HG03342 (cell line): ENCODE data around the gene RGSL1.

Source experiments
- ATAC-seq: cut with Tn5 transposase; IDR thresholded peaks from one replicate; pipeline ENCODE4 v1.9.1; 2021; ENCODE audit warnings: mild to moderate bottlenecking, moderate library complexity; ENCODE audit not compliant: unreplicated experiment

Gene RGSL1

DNA sequence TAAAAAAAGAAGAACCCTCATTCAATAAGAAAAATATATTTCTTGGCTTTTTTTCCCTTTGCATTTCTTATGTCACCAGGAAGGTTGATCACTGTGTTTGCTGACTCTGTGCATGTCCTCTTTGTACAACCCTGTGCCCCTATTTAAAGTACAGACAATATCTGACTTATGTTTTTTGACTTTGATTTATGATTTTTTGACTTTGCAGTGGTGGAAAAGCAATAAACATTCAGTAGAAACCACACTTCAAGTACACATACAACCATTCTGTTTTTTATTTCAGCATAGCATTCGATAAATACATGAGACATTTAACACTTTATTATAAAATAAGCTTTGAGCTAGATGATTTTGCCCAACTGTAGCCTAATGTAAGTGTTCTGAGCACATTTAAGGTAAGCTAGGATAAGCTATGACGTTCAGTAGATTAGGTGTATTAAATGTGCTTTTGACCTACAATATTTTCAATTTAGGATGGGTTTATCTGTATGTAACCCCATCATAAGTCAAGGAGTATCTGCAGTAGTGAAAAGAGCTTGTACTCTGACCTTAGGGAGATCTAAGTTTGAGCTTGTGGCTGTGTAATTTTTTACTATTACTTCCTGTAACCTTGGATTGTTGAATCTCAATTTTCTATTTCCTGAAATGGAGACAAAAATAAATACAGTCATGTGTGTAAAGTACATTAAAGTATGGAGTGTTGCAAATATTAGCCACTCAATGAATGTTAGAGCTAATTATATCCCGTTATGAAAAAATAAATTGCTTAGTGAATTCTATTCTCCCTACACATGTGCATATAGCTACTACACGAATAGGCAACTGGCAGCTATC lies 137.9 kb downstream of the RGSL1 start:
- ATAC-seq, result peak; percentile 30

DNA sequence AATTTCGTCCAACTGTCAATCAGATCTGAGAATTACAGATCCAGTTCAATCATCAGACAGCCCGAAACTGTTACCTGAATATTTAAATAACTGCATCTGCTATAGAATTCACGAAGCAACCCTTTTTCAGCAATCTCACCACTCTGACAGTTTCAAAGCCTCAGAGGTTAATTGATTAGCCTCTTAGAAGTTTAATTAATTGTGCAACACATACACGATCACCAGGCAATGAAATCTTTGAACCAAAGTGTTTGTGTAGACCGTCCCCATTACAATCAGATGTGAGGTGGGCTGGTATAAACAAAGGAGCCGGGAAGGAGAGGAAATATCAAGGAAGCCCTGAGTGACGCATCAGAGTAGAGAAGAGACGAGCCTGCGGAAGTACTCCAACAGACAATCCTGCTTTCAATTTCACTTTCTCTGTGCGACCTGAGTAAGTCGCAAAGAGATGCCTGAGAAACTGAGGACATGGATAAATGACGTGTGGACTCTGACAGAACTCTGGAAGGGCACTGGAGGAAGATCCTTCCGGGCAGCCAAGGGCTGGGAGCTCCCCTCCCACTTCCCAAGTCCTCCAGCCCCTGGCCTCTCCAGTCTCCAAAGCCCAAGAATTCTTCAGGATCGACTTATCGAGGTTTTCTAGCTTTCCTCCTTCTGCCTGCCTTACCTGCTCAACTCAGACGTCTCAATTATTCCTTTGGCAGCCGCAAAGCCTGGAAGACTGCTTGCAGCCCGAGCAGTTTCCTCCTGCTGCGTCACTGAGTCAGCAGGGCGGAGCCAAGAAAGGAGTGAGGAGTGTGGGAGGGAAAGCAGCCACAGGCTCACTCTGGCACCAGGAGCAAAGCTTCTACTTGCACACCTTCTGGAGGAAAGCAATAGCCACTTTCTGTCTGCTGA lies 138.8 kb downstream of the RGSL1 start, which contains the start of gene RNASEL:
Gene RNASEL, minus strand, starts transcription at position 757 of the 897 bp plus-strand sequence. CDS start 2,450 bp downstream, outside the sequence.
- peak; percentile 87 for ATAC-seq

DNA sequence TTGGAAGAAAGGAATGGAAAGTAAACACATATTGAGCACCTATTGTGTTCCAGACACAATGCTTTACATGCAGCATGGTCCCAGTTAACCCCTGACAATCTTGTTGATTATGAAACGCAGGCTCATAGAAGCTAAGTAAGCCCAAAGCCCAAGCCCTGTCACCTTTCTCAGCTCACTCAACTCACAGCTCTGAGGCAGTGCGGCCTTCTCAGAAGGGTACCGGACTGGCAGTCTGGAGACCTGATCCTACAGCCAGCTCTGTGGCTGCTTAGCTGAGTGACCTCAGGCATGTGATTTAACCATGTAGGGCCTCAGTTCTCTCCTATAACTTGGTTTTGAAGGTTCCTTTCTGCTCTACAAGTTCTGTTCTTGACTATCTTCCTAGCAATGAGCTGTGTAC lies 139.6 kb downstream of the RGSL1 start:
- ATAC-seq, result no peak

DNA sequence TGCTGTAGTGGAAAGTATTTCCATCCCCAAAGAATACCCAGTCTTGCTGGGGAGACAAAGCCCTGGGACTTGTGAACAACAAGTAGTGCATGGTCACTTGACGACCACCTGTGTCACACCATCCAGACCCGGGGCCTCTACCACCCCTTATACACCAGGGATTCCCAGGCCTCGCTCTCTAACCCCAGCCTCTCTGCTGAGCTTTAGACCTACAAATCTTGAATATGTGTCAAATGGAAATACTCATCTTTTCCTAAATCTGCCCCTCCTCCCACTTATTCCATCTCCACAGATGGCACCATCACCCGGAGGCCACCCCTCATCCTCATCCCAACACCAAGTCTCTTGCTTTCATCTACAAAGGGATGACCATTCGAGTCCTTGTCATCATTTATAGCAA lies 140.0 kb downstream of the RGSL1 start:
- ATAC-seq, result no peak

DNA sequence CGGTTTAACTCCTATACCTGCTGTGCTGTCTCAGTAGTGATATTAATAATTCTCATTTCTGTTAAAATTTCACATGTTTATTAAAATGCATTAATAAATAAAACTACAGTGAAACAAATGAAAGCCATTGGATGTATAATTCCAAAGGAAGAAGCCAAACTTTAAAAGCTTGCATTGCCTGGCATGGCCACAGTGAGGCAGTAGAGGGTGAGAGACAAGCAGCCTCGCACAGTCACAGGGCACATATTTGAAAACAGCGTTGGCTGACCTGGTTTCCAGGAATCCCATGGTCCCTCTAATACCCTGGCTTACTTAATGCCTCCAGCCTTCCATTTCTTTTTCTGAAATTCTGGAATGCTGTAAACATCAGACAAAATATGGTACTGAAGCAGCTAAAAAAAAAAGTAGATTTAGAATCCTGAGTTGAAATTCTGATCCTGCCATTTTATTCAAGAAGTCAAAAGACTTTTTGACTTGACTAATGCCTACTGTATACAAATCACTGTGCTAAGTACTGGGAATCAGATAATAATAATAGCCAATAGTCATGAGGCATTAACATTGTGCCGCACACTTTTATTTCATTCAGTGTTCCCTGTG lies 145.8 kb downstream of the RGSL1 start:
- ATAC-seq, result no peak

DNA sequence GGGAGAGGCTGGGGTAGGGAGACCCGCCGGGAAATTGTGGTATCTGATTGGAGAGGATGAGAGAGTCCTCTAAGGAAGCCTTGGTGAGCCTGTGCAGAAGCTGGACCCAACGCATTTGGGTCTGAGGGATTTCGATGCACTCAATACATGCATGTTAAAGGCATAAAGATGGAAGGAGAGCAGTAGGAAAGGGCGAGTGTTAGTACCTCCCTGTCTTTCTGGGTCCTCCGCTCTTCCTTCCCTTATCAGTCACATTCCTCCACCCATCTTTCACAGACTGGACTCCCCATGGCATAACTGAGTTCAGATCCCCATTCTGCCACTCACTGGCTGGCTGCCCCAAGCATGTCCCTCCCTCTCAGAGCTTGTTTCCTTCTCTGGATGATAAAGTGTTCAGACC lies 147.0 kb downstream of the RGSL1 start:
- ATAC-seq, result no peak

DNA sequence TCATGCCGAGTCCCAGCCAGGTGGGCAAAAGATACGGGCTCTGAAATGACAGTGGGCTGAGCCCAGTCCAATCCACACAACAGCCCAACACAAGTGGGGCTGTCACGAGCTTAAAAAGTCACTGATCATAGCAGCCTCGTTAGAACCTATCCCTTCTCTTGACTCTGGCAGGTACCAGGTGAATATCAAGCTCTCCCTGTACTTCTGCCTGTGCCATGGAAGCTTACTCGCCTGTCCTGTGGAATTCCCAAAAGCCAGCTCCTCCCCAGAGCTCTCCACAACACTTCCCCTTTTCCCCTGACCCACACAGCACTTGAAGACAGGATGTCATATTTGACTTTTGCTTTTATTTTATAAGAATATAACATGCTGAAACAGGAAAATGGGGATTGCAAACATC lies 148.3 kb downstream of the RGSL1 start:
- no peak for ATAC-seq

DNA sequence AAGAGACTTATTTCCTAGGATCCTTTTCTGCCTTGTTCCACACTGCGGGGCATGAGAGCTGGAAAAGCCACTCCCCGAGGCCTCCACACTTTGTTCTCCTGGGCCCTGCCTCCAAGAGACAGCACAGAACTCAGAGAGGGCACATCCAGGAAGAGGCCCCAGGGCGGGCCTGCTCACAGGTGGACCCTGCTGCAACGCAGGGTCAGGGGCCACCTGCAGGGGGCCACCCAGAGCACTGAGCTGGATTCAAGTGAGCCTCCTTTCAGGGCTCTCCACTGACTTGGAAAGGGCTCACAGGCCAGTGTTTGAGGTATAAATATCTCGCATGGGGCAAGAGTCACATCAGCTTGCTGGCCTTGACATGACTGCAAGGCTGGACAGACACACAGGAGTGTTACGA lies 149.4 kb downstream of the RGSL1 start:
- ATAC-seq, result no peak

DNA sequence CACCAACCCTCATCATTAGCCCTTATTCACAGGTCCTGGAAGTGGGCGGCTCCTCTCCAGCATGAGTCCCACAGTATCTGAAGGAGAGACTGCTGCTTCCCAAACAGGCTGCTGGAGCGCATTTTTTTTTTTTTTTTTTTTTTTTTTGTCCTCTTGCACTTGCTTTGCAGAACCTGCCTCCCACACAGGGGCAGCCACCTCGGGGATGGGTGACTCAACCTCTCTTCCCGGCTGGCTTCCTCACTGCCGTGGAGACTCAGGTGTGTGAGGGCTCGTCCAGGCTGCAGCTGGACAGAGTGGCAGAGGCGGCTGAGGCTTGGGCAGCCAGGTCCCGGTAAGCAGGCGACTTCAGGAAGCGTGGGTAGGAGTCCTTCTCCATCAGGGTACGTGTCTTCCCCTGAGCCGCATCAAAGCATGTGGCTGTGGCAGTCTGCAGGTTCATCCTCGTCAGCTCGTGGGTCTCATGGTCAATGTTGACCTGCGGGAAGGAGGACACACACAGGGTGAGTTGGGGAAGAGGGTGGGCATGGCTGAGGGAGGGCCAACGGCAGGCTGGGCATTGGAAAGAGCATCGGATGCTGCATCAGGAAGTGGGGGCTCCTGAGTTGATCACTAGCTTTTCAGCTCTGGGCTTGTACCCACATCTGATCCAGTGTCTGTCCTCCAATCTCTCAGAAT lies 150.2 kb downstream of the RGSL1 start:
- ATAC-seq, result no peak

DNA sequence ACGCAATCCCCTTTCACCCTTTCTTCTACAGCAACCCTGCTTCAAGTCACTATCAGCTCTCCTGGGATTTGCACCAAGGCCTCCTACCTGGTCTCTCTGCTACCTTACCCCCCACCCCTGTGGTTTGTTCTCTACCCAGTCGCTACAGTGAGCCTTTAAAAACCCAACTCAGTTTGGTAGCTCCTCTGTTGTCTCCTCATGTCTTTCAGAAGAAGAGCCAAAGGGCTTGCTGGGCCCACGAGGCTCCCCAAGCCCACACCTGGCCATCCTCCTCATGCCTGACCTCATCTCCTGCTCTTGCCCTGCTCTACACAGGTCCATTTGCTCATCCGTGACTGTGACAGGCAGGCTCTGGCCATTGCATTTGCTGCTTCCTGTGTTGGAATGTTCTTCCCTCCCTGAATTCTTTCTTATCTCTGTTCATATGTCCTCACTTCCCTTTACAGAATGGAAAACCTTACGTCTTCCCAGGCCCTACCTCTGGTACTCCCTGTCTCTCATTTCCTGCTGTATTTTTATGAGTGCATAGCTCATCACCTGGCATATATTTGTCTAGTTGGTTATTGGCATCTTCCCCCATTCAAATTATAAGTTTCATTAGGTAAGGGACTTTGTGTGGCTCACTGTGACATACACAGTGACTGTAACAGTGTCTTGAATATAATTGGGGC lies 150.9 kb downstream of the RGSL1 start:
- ATAC-seq, result no peak

DNA sequence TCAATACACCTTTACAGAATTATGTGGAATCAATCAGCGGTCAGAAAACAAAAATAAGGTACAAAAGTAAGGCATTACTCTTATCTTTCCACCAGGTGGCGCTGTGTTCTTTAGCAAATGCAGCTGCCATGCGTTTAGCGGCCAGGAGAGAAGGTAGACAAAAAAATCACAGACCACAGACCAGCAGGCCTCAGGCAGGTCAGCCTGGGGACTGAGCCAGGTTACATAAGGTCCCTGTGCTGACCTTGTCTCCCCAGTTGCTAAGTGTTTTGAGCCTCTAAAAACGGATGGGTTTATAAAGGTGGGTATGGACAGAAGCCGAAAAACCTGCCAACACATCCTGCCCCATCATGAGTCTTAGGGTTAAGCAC lies 151.5 kb downstream of the RGSL1 start:
- ATAC-seq, result peak; percentile 29

DNA sequence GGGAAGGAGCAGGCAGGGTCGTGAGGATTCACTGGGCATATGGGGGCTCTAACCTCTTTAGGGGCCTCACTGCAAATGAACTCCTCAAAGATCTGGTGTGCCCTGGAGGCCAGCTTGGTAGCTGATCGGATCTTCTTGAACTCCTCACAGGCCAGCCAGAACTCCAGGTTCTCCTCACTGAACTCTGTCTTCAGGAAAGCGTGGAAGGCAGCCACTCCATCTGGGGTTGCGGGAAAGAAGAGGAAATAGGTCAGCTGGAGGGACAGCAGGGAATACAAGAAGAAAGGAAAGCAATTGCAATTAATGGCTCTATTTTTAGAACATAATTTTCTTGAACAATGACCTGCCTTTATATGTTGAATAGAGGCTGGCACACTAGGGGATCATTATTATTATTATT lies 152.0 kb downstream of the RGSL1 start:
- no peak for ATAC-seq

DNA sequence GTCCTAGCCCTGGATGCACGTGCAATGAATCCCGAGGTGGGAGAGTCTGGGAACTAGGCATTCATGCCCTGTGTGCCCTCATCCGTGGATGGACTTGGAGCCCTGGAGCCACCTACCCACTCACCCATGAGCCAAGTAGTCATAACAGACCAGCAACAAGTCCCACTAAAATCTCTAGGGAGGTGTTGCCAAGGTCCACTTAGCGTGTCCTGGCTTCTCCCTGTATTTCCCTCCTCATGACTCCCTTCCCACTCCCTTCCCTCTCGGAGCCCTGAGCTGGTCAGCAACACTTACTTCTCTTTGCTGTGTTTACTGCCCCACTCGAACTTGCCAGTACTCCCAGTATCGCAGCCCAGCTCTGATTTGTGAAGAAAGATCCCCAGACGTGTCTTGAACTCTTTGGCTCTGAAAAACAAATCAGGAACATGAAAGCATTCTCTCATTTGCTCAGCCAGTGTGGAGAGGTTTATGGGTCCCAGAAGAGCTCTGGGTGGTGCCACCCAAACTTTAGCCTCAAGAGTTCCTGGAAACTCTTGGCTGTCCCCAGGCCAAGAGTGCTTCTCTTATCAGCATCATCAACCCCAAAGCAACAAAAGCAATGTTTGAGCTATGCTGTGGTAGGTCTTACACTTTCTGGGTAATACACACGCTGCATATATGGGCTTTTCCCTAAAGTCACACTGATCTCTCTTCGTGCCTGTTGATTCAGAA lies 153.1 kb downstream of the RGSL1 start:
- no peak for ATAC-seq

DNA sequence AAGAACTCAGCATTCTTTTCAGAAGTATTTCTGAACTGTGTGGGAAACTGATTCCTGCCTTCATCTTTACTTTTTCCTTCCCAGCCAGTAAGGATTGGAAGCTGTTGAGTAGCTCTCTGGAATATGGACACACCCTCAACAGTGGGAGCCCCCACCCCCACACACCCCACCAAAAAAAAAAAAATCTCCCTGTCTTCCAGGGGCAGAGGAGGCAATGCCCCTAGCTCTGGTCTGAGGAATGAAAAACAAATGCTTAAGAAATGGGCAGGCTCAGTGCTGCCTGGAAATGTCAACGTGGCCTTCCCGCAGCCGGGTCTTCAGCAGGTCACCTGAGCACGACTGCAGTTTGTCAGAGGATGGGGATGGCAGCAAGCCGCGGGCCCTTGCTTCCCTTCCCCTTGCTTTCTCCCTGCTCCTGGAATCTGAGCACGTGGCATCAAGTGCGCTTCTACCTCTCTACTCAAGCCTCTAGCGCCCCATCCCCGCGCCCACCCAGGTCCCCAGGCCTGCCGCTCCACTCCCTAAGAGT lies 153.8 kb downstream of the RGSL1 start:
- peak; percentile 2 for ATAC-seq

DNA sequence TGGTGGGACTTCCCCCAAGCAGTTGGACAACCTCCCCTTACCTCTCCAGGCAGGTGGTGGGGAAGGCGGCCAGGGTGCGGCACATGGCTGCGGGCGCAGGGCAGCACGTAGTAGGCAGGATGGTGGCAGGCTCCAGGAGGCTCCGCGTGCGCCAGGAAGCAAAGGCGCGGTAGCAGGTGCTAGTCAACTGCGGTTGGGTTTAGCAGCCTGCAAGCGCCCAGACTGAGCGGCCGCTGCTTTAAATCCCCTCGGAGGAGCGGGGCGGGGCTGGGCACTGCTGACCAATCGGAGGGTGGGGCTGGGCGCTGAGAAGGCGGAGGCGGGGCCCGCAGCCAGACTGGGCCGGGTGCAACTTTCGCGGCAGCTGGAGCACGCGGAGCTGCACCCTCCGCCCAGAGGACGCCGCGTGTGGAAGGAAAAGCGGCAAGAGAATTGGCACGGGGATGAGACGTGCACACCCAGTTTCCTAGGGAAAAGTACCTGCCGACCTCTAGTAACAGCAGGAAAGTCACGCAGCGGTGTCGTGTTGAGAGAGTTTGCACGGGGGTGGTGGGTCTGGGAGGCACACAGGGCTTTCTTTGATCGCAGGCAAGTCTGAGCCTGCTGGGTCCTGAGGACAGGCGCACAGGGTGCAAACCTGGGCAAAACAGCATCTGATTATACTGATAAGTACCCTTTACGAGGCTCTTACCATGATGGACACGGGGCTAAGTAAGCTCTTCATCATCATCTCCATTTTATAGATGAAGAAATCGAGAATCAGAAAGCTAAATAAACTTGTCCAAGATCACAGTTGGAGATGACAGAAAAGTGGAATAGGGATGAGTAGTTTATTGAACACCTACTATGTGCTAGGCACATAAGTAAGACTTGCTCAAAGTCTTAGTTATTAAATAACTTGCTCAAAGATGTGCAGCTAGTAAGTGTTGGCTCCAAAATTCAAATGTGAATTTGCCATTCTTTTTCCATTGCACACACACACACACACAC lies 154.5 kb downstream of the RGSL1 start, which contains the start of gene RGS16:
Gene RGS16, minus strand, starts transcription at position 215 of the 990 bp plus-strand sequence. Its CDS starts 130 bp downstream, at position 85.
- peak; percentile 83 for ATAC-seq

DNA sequence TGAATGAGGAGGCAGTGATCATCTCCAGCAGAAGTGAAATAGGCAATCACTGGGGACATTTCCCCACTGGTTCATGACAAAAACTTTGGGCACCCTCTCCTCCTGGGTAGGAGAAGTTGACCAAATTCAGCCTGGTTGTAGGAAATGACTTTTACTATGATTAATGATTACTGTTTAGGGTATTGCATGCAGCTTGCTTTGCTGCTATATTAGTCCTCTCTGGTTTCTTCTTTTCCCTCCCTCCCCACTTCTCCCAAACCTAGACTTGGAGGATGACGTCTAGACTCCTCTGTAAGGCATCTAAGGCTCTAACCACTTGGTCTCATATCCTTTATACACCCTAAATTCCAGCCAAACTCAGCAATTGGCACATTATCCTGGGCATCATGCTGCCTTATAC lies 157.6 kb downstream of the RGSL1 start:
- no peak for ATAC-seq

DNA sequence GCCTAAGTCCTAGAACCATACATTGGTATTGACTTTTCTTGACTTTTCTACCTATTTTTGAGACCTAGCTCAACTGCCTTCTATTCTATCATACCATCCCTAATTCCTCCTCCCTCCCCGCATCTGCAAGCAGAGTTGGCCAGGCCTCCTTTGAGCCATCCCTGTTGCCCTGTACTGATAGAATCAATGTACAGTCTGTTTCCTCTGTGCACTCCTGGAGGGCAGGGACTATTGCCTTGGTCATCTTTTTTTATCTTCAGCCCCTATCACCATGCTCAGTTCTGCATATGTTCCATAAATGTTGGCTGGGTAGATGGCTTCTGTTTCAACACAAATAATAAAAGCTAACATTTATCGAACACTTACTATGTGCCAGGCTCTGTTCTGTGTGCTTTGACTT lies 158.3 kb downstream of the RGSL1 start:
- ATAC-seq, result no peak
